Measurements from ENCODE around the gene ZNF652. TPM values are rescaled to one million over a fixed set of nuclear protein-coding genes. Genes with fewer than 3 reads are reported as not detected.
A peak's percentile ranks its signal among the peaks of the same experiment; 100 is the strongest.

Gene ZNF652
- total and polyA plus RNA-seq, 4 donors: 6.8 to 48.9 (median 37.8) TPM

DNA sequence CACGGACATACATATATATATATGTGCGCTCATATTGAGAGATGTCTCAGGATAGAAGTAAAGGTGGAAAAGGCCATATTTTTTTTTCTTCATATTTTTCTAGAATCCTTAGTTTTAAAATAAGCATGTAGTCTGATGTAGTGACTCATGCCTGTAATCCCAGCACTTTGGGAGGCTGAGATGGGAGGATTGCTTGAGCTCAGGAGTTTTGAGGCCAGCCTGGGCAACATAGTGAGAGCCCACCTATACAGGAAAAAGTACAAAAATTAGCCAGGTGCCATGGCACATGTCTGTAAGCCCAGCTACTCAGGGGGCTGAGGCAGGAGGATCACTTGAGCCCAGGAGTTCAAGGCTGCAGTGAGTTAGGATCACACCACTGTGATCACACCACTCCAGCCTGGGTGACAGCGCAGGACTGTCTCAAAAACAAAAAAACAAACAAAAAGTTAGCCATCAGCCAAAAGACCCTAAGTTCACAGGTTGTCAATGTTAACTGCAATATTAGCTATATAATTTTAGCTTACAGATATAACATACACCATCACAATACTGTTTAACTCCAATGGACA is 10.4 kb downstream of the ZNF652 start:
- no peak overlapping the region for H3K27ac ChIP-seq (ENCODE audit: low read depth in 1 of 2, low read length in 1 of 2)
- H3K36me3 ChIP-seq (ENCODE audit: control insufficient read depth in 4 of 4, insufficient read depth in 4 of 4, low read length in 4 of 4): no peaks in the 10 kb centered on the region
- 95 to 97% methylated on average over 3 of the region's 3 CpGs for WGBS, 2 donors
- H3K9ac ChIP-seq (ENCODE audit: insufficient read depth in 1 of 2, low read length in 2 of 2): no peak overlapping the region
- H3K9me3 ChIP-seq (ENCODE audit: control insufficient read depth in 4 of 4, insufficient read depth in 3 of 4, low read length in 3 of 4): no peaks in the 10 kb centered on the region
- H3K4me3 ChIP-seq: no peak overlapping the region
- H3K4me1 ChIP-seq (ENCODE audit: control insufficient read depth in 5 of 5, insufficient read depth in 5 of 5, low read length in 5 of 5): peaks cover 0 to 10% (median 1%) of the 10 kb centered on the region in 5 donors
- no peak for ATAC-seq (ENCODE audit: insufficient read depth, low FRiP score)
- no peak for DNase-seq
- TF ChIP-seq, protein P1, sequence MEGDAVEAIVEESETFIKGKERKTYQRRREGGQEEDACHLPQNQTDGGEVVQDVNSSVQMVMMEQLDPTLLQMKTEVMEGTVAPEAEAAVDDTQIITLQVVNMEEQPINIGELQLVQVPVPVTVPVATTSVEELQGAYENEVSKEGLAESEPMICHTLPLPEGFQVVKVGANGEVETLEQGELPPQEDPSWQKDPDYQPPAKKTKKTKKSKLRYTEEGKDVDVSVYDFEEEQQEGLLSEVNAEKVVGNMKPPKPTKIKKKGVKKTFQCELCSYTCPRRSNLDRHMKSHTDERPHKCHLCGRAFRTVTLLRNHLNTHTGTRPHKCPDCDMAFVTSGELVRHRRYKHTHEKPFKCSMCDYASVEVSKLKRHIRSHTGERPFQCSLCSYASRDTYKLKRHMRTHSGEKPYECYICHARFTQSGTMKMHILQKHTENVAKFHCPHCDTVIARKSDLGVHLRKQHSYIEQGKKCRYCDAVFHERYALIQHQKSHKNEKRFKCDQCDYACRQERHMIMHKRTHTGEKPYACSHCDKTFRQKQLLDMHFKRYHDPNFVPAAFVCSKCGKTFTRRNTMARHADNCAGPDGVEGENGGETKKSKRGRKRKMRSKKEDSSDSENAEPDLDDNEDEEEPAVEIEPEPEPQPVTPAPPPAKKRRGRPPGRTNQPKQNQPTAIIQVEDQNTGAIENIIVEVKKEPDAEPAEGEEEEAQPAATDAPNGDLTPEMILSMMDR (IDR thresholded peaks at IDR 0.05; ENCODE audit: control extremely low read depth, extremely low read depth): no peak
- H3K27me3 ChIP-seq (ENCODE audit: control insufficient read depth in 3 of 3, insufficient read depth in 3 of 3, low read length in 2 of 3): no peaks in the 10 kb centered on the region

DNA sequence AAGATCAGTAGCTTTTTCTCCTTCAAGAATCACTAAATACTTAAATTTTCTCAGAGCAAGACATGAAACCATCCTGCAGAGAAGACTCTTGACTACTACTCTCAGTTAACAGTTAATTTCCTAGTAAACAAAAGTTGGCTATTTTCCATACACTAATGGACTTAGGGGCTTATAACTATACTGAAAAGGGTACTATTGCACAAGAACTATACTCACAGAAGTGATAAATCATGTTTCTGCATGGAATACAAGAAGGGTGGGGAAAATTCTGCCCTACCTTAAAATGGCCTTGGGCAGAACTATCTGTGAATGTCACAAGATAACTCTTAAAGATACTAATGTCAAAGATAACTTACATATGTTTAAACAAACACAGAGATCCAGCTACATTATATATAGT is 12.5 kb downstream of the ZNF652 start:
- DNase-seq (peak in 2 of 3 donors; percentile 54 to 67), ATAC-seq (ENCODE audit: insufficient read depth, low FRiP score) (no peak)
- Histone ChIP-seq H3K4me3 (no peak overlapping the region), H3K27ac (ENCODE audit: low read depth in 1 of 2, low read length in 1 of 2) (no peak overlapping the region), H3K27me3 (ENCODE audit: control insufficient read depth in 3 of 3, insufficient read depth in 3 of 3, low read length in 2 of 3) (no peaks in the 10 kb centered on the region), H3K4me1 (ENCODE audit: control insufficient read depth in 5 of 5, insufficient read depth in 5 of 5, low read length in 5 of 5) (peaks cover 0 to 10% (median 1%) of the 10 kb centered on the region in 5 donors), H3K36me3 (ENCODE audit: control insufficient read depth in 4 of 4, insufficient read depth in 4 of 4, low read length in 4 of 4) (no peaks in the 10 kb centered on the region), H3K9ac (ENCODE audit: insufficient read depth in 1 of 2, low read length in 2 of 2) (no peak overlapping the region), H3K9me3 (ENCODE audit: control insufficient read depth in 4 of 4, insufficient read depth in 3 of 4, low read length in 3 of 4) (no peaks in the 10 kb centered on the region)
- TF ChIP-seq, protein P1 (IDR thresholded peaks at IDR 0.05; ENCODE audit: control extremely low read depth, extremely low read depth): no peak

DNA sequence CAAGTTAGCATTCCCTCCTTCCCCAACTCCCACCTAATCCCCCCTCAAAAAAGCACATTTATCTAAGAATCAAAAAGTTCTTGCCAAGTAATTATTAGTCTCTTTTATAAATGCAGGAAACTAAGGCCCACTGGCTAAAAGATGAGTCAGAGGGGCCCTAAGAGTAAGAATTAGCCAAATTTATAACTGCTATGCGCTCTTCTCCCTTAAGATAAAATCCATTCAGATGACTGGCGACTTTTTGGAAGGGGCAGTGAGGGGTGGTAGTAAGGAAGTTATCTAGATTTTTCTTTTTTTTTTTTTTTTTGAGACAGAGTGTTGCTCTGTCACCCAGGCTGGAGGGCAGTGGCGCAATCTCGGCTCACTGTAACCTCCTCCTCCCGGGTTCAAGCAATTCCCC is 17.1 kb downstream of the ZNF652 start:
- DNase-seq (no peak), ATAC-seq (ENCODE audit: insufficient read depth, low FRiP score) (no peak)
- Histone ChIP-seq H3K9ac (ENCODE audit: insufficient read depth in 1 of 2, low read length in 2 of 2) (no peak overlapping the region), H3K9me3 (ENCODE audit: control insufficient read depth in 4 of 4, insufficient read depth in 3 of 4, low read length in 3 of 4) (no peaks in the 10 kb centered on the region), H3K4me3 (no peak overlapping the region), H3K27ac (ENCODE audit: low read depth in 1 of 2, low read length in 1 of 2) (no peak overlapping the region), H3K4me1 (ENCODE audit: control insufficient read depth in 5 of 5, insufficient read depth in 5 of 5, low read length in 5 of 5) (peaks cover 0 to 10% (median 4%) of the 10 kb centered on the region in 5 donors), H3K27me3 (ENCODE audit: control insufficient read depth in 3 of 3, insufficient read depth in 3 of 3, low read length in 2 of 3) (no peaks in the 10 kb centered on the region), H3K36me3 (ENCODE audit: control insufficient read depth in 4 of 4, insufficient read depth in 4 of 4, low read length in 4 of 4) (no peaks in the 10 kb centered on the region)
- 59 to 79% methylated on average over 5 of the region's 5 CpGs for WGBS, 2 donors
- TF ChIP-seq, protein P1 (IDR thresholded peaks at IDR 0.05; ENCODE audit: control extremely low read depth, extremely low read depth): no peak

DNA sequence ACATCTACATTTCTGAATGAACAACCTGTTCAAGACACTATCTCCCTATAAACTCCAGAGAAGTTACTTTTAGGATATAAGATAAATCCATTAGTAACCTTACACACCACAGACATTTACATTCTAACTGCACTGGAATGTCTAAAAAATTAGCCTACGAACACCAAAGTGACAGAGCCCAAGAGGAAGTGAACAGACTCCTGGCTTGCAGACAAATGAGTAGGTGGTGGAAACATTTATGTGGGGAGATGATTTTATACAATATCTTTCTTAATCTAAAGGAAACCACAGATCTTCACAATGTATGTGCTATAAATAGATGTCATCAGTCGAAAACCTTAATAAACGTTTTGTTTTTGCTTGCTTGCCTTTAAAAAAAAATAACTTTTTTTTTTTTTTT is 18.8 kb downstream of the ZNF652 start:
- Histone ChIP-seq H3K27ac (ENCODE audit: low read depth in 1 of 2, low read length in 1 of 2) (no peak overlapping the region), H3K27me3 (ENCODE audit: control insufficient read depth in 3 of 3, insufficient read depth in 3 of 3, low read length in 2 of 3) (no peaks in the 10 kb centered on the region), H3K9ac (ENCODE audit: insufficient read depth in 1 of 2, low read length in 2 of 2) (no peak overlapping the region), H3K36me3 (ENCODE audit: control insufficient read depth in 4 of 4, insufficient read depth in 4 of 4, low read length in 4 of 4) (no peaks in the 10 kb centered on the region), H3K4me1 (ENCODE audit: control insufficient read depth in 5 of 5, insufficient read depth in 5 of 5, low read length in 5 of 5) (peaks cover 0 to 11% (median 3%) of the 10 kb centered on the region in 5 donors), H3K9me3 (ENCODE audit: control insufficient read depth in 4 of 4, insufficient read depth in 3 of 4, low read length in 3 of 4) (no peaks in the 10 kb centered on the region), H3K4me3 (no peak overlapping the region)
- TF ChIP-seq, protein P1 (IDR thresholded peaks at IDR 0.05; ENCODE audit: control extremely low read depth, extremely low read depth): no peak
- 14 to 28% methylated on average over 3 of the region's 3 CpGs for WGBS, 2 donors
- DNase-seq (no peak), ATAC-seq (ENCODE audit: insufficient read depth, low FRiP score) (no peak)
